Omental fat pad (tissue), 4 donors: ENCODE results near the gene FCRL4. TPM values are rescaled to one million over a fixed set of nuclear protein-coding genes. Genes with fewer than 3 reads are reported as not detected.

Source experiments
- ATAC-seq: fragments of 150-250 bp; one replicate; pipeline ENCODE4 v1.9.1; 2016; ENCODE audit warnings: mild to moderate bottlenecking, moderate library complexity; ENCODE audit not compliant: low FRiP score
- DNase-seq: peaks from one replicate; pipeline ENCODE4 v3.0.0-alpha.2; 2019; ENCODE audit warnings: low spot score
- total RNA-seq, 4 donors: library from RNA; depleted of rRNA; stranded (reverse); fragments of >200 nt; gene quantifications; one replicate each; pipeline ENCODE4 v1.1.0, GENCODE V29; 2016
- TF ChIP-seq, protein P1 (sequence below), 3 donors: fragments of 450-650 bp; IDR thresholded peaks; one replicate each; pipeline ENCODE4 v1.5.1; 2016 to 2017; ENCODE audit warnings: antibody characterized with exemption in 3 of 3, mild to moderate bottlenecking in 3 of 3, moderate library complexity in 2 of 3

FCRL4 gene
- total RNA-seq, 4 donors from 2014 or later = not detected

DNA sequence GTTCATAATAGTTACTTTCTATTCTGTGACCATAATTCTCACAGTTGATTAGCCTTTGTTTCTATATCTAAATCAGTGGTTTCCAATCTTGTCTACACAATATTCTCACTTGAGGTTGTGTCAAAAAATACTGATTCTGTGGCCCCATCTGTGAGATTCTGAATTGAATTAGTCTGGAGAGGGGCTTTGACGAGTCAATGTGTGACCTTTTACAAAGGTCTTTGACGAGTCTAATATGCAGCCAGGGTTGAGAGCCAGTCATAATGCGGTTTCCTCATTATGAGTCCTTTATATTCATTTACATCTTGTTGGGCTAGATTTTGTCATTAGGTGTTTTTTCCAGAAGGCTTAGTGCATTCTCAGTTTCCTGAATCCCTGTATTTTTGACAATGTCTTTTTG, 65.3 kb downstream of the FCRL4 start:
- no peak for DNase-seq
- ATAC-seq = no peak
- TF ChIP-seq, protein P1, sequence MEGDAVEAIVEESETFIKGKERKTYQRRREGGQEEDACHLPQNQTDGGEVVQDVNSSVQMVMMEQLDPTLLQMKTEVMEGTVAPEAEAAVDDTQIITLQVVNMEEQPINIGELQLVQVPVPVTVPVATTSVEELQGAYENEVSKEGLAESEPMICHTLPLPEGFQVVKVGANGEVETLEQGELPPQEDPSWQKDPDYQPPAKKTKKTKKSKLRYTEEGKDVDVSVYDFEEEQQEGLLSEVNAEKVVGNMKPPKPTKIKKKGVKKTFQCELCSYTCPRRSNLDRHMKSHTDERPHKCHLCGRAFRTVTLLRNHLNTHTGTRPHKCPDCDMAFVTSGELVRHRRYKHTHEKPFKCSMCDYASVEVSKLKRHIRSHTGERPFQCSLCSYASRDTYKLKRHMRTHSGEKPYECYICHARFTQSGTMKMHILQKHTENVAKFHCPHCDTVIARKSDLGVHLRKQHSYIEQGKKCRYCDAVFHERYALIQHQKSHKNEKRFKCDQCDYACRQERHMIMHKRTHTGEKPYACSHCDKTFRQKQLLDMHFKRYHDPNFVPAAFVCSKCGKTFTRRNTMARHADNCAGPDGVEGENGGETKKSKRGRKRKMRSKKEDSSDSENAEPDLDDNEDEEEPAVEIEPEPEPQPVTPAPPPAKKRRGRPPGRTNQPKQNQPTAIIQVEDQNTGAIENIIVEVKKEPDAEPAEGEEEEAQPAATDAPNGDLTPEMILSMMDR (IDR thresholded peaks at IDR 0.05) = no peak

DNA sequence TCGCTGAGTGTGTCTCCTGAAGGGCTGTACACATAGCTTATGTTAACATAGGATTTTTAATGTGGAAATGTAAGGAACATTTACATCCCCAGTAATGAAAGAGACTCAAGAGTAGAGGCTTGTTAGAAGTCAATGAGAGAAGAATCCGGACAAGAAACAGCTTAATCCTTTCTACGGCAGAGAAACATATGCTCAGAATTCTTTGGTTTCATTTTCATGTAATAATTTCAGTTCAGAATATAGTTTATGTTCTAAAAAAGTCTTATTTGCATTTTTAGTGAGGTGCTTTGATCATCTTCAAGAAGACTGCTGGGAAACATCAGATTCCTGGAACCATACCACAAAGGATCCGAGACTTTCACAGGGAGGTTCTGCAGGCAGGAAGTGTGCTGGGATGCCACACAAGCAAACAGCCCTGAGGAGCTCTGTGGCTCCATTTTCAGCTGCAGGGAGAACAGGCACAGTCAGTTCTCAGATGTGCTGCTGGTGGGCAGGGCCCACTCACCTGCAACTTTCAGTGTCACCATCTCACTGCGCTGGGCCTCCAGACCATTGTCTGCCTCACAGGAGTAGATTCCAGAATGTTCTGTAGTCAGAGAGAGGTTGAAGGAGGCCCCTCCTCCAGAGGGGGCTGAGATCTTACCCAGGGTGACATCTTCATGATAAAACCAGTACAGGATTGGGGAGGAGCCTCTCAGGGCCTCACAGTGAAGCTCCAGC, 74.0 kb downstream of the FCRL4 start:
- ATAC-seq = no peak
- TF ChIP-seq, protein P1 (IDR thresholded peaks at IDR 0.05) = no peak
- no peak for DNase-seq

Other genes starting within 250 kb of the FCRL4 start
- 1 to 10 TPM in 1 of 4 donors, under 1 TPM in 3; 0.13 to 1.2 (median 0.28) TPM for gene FCRL5, start 45.6 kb downstream of the FCRL4 start, total RNA-seq
- 1 to 10 TPM in 1 of 4 donors, under 1 TPM in 2, not detected in 1; 0.19 to 1.2 (median 0.28) TPM for gene FCRL3, start 102.7 kb upstream of the FCRL4 start, total RNA-seq
- gene FCRL2, start 179.0 kb upstream of the FCRL4 start, total RNA-seq = under 1 TPM in 3 of 4 donors, not detected in 1; 0.32 to 0.56 (median 0.56) TPM
- gene FCRL1, start 222.0 kb upstream of the FCRL4 start, total RNA-seq = under 1 TPM in 3 of 4 donors, not detected in 1; 0.28 to 0.38 (median 0.32) TPM
- gene CD5L, start 243.7 kb upstream of the FCRL4 start, total RNA-seq = under 1 TPM in 1 of 4 donors, not detected in 3; 0.46 TPM